Cerebellar cortex (tissue), 1 donor: ENCODE results near the gene LEKR1.
A peak's percentile ranks its signal among the peaks of the same experiment; 100 is the strongest.

ENCODE experiments used
- DNase-seq: peaks from one replicate; pipeline ENCODE4 v3.0.0-alpha.2; 2015; ENCODE audit warnings: low spot score

The LEKR1 gene

DNA sequence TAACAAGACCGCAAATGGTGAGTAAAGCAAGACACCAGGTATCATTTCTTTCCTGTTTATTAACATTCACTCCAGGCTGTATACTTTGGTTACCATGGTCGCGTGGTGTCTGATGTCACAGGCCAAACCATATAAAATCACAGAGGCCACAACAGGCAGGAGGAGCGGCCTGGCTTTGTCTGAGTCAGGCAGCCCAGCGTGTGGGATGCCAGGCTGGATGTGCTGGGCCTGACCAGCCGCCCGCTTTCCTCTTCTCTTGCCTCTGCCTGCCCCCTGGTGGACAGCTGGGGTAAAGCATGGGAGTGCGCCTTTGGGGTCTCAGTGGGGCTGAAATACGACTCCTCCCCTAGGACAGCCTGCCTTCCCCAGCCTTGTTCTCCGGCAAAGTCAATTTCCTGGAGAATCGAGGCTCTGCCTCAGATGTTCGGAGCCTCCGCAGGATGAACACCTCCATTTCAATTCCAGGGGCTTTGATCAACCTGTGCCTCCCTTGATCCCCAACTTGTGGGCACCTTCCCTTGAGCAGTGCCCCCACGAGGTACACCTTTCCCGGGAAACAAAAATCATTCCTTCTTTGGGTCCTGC lies 255.6 kb downstream of the LEKR1 start:
- DNase-seq: peak; percentile 86

DNA sequence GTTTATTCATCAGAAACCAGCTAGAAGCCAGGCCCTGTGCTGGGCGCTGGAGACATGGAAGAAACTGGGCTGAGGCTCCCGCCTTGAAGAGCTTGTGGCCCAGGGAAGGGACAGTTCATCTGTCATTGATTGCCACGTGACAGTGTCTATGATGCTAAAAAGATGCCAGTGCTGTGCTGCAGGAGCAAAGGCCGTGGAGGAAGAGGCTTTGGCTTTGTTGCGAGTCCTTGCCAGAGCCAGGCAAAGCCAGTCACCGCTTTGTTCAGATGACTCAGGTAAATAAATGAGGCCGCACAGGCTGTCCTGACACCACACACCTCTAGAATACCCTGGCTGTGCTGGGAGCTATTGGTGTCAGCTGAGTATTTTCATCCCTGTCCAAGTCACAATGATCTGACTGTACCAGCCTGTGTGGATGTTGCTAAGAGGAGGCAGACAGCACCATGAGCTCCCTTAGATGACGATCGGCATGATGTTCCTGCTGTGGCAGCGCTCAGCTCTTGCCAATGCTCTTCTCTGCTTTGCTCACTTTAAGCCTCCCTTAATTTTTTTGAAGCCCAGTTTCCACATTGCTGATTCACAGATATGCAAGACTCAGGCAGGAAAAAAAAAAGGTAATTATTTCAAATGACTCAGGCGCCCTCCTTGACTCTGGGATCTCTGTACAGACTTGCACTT lies 256.3 kb downstream of the LEKR1 start:
- no peak for DNase-seq

DNA sequence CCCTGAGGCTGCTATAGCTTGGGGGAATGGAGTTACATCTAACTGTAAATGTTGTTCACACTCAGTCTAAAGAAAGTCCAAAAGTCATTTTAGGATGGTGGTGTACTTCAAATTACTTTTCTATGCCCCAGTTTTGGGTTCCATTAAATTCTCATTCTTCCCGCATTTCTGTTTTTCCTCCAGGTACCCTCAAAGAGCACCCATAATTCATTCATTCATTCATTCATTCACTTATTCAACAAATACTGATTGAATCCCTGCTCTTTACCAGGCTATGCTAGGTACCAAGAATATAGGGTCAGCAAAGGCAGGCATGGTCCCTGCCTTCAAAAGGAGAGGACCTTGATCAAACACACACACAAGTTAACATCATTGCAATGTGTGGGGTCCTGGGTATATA lies 257.7 kb downstream of the LEKR1 start:
- DNase-seq: no peak

DNA sequence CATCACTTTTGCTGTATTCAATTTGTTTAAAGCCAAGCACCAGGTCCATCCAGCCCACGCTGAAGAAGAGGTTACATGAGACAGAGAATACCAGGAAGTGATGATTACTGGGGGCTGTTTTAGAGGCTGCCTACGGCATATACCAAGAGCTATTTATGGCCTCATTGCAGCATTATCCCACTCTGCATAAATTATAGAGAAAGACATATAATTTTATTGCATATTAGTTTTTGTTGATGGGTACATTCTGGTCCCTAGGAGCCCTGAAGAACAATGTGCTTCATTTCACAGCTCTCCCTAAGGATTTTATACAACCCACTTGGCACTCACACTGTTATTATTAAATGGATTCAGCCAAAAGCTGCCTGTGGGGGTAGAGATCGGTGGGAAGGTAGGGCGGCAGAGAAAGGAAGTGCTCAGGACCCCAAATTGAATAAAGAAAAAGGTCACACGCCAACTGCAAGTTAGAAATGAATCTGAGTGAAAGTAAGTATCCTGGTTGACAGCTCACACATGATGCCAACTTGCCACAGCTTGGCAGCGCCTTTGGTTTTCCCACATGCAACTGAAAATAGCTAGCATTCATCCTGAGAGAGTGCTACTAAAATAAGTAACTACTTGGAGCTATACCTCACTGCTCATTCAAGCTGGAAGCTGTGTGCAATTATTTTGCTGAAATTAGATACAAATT lies 260.1 kb downstream of the LEKR1 start:
- DNase-seq: peak; percentile 80

DNA sequence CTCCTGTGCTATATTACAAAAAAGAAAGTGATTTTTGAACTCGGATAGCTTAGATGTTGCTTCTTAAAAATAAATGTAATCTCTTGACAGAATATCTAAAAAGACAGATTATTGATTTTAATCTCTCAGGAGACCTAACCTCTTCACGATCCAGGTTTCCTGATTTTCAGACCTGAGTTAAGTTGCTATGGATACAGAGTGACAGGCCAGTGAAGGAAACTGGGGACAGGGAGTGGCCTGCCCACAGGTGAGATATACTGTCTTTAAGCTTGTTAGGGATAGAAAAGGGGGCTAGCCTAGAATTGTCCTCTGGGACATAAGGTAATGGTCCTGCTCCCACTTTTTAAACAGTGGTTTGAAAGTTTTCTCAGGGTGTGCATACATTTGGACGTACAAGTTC lies 260.6 kb downstream of the LEKR1 start:
- no peak for DNase-seq

DNA sequence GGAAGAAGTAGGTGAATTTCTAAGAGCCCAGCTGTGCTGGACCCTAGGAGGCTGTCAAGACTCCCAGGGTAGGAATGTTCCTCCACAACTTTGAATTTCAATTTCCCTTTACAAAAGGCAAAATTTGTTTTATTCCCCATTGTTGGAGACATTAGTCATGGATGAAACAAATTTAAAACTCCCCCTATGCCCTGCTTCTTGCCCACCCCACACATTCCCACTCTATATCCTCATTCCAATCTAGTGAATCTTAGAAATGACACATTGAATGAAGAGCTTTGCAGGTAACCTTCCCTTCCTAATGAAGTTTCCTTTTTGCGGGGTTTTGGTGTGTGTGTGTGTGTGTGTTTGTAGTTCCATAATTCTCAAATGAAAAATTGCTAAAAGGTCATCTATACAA lies 261.2 kb downstream of the LEKR1 start:
- no peak for DNase-seq

DNA sequence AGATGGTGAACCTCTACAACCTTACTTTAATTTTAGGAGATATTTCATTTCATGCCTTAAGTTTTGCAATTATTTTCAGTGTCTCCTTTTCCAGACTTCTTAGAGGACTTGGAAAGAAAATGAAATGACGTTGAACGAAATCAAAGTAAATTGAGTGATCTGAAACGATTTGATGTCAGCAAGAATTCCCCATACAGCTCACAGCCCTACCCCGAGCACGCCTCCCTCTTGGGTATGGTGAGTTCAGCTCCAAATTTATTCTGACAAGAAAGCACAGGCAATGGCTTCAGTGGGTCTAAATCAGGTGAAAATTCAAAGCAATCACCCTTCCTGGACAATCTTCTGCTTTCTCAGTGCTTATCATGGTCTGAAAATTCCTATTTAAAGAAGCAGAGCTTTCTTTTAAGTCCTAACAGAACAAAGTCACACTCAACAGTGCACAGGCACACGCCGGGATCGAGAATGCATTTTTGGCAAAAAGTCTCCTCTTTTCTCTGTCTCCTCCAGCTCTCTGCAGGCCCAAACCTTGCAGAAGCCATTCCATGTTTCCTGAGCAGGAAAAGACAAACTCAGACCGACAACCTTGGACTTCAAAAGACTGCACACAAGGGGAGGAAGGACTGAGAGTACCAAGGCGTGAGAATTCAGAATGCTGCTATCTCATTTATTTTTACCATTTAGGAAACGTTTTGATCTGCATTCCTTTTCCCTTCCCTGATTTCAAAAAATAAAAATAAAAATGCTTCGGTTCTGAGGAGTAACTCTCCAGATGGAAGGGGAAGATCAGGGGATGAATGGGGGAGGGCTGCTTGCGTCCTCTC lies 261.8 kb downstream of the LEKR1 start:
- DNase-seq: peak; percentile 64

DNA sequence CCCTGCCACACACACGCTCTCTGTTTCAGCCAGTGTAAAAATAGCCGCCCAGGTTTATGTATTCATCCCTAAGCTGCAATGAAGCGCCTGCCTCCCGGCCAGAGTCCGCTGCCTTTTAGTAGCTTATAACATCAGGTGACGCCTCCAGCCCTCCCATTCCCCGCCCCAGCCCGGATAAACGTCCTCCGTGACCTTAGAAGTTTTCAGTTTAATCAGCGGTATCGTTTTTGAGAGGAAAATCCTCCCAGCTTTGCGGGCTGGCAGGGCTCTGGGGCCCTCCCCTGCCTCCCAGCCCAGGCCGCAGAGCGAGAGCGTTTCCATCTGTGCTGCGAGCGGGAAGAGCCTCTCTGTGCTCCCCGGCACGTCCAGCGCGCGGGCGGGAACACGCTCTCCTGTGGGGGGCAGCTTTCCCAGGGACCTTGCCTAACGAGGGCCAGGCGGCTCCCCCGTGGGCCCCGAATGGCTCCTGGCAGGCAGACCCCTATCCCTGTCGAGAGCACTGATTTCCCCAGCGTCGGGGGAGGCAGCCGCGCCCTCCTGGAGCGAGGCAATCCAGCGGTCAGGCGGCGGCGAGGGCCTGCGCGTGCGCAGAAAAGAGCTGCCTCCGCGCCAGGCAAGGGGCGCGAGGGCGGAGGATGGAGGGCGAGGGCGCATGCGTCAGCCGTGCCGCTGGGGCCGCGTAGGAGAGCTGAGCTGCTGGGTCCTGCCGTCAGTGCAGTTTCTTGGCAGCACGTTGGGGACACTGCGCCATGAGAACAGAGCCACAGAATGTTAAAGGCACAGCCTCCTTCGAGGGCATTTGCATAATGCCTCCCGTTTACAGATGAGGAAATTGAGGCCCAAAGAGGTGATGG lies 262.7 kb downstream of the LEKR1 start:
- DNase-seq: peak; percentile 92

DNA sequence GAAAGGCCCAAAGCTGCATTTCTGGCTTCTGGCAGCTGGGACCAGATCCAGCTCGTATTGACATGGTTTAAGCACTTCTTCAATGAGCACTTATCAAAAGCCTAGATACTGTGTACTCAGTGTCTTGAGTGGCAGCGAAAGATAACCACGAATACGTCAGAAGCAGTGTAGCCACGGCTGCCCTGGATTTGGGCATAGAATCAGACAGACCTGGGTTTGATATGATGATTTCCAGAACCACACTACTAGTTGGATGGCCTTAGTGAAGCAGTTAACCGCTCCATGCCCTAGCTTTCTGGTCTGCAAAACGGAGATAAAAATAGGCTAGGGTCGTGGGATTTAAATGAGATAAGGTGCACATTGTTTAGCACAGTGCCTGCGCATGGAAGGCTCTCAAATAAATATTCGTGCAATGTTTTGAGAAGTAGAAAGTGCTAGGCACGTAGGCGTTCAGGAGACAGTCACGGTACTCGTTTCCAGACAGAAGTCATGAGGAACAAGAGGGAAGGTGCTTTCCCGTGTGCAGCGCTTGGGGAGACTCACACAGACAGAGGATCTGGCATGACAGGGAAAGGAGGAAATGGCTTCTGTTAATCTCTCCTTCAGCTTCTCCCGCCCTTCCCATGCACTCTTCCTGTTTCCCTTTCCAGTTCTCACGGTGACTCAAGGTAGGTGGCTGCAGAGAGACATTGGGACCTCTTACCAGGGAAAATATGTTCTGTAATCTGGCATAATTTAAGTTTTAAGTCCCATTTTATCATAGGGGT lies 263.5 kb downstream of the LEKR1 start:
- no peak for DNase-seq

DNA sequence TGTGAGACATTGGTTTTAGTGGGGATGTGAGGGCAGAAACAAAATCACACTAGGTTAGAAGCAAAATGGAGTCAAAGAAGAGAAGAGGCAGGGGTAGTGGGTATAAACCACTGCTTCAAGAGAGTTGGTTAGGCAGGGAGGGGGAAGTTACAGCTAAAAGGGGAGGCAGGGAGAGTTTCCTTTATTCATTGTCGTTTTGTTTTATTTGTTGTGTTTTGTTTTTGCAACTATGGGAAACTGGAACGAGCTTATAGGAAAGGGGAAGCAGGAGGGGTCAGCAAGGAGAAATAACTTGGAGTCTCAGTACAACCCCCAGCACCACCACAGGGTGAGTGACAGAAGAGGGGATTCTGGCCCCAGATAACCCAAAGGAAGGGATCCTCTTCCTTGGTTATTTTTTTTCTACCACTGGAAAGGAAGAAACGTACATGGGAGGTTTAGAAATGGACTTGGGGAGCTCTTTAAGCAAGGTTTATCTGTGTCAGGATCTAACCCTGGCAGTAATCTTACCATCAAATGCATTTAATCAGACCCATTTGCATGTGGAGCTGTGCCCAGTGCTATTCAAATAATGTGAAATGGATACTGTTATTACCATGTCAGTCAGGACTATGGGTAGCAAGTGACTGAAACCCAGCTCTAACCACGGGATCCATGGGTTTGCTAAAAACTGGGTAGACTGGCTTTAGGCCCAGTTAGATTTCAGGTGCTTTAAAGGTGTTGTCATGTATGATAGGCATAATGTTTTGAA lies 265.1 kb downstream of the LEKR1 start:
- no peak for DNase-seq

DNA sequence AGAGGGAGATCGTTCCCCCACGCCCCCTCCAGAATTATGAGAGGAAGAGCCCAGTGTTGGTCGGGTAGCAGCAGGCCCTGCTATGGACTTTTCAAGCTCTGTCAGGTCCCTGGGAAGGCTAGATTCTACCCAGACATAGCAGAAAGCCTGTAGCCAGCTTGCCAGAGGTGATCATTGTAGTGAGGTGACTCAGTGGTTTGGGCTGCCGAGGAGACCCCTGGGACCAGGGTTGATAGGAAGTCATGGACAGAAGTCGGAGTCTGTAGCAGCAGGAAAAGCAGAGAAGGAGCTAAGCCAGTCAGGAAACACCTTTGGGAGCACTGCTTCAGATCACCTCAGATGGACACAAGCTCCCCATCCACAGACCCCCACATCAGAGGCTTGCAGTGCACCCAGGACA lies 266.1 kb downstream of the LEKR1 start:
- DNase-seq: no peak

DNA sequence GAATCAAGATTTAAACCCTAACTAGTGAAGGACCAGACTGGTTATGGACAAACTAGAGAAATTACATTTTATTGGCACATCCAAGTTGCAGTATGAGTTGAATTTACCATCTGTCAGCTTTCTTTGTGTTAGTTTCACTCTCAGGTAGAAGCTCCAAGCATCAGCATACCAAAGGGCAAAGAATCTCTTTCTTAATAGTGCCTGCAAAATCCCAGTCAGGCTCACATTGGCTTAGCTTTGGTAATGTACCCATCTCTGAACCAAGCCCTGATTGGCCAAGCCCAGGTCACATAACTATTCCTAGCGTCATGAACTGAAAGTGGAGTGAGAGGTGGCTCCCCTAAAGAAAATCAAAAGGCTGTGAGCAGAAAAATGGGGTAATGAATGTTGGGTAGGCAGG lies 266.9 kb downstream of the LEKR1 start:
- no peak for DNase-seq

DNA sequence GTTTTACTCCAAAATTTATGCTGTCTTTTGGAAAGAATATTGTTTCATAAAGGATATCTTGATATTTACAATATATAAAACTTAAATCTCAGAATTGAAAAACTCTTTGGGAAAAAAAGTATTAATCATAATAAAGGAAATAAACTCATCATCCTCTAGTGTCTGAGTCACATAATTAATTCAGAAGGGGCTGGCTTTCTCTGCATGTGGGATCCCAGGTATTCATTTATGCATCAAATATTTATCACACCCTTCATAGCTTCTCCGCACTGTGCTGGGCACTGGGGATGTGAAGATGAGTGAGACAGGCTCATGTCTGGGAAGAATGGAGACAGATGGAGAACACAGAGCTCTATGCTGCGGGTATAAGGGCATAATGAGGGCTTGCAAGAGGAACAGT lies 268.1 kb downstream of the LEKR1 start:
- DNase-seq: no peak

DNA sequence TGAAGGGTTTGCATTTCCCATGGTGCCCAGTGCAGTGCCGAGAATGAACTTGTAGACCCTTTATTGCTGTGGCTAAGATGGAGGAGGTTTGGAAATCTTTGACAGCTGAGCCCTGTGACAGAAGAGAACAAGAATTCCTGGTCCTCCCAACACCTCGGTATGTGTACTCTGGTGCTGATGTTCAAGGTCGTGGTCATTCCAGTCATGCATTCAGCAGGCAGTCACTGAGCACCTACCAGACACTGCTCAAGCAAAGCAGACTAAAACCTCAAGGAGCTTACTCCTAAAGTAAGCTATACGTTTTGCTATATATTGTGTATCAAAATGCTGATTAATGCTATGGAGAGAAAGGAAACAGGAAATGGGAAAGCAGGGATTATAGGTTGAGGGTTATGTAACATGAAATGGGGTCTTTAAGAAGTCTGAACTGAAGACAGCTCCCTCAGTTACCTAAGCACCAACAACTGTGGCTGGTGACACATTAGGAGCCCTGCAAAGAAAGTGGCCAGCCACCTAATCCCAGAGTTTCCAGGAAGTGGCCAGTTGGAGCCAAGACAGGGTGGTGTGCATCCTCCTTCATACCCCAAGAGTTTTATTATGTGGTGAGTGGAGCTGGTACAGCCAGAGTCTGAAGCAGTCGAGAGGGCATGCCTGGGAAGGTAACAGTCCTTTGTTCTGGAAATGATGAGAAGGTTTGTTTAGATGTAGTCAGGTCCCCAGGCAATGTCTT lies 268.8 kb downstream of the LEKR1 start:
- DNase-seq: no peak
